Measurements from ENCODE around the gene ZMYND15. TPM values are rescaled to one million over a fixed set of nuclear protein-coding genes. Genes with fewer than 3 reads are reported as not detected.
"Not testable (repeated sequence)": the region's sequence is repeated elsewhere in the genome, so short reads cannot be mapped to it uniquely, and the experiment has no call there.

ZMYND15 gene
- total RNA-seq, 1 donor: 0.18 TPM

DNA sequence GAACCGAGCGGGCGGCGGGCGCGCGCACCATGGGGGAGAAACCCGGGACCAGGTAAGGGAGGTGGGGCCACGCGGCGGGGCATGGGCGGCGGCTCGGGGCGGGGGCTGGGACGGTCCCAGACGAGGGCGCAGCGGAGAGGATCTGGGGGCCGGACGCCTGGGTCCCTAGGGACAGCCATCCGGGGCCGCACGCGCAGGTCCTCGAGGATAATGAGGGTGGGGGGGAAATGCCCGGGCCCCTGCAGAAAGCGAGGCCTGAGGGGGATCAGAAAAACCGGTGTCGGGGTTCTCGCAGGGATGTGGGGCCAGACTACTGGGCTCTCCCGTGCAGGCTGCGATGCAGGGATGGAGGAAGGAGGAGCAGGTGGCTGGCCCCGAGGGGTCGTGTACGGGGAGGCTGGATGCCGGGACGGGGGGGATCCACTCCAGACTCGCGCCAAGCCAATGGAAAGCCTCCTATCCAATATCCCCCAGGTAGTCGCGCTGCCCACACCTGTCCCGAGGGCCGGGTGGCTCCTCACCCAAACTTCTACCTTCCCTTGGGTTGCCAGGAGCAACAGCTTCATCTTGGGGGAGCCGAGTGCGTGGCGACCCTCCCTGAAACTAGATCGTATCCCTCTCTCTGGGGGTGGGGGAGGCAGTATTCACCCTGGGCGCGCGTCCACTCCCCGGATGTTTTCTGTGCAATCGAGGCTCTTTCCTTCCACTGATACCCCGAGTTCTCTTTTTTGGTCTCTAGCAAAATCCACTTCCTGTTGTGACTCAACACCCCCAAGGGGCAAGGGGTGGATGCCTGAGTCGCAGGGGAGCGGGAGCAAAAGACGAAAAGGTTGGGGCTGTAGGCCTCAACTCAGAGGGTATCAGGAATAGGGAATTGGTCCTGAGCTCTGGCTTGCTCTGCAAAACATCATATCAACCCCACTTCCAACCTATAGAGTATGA, 28.7 kb upstream of the ZMYND15 start:
- peak overlapping the region; percentile 70 for H3K4me3 ChIP-seq (ENCODE audit: low read depth, low read length)
- TF ChIP-seq, protein P1, sequence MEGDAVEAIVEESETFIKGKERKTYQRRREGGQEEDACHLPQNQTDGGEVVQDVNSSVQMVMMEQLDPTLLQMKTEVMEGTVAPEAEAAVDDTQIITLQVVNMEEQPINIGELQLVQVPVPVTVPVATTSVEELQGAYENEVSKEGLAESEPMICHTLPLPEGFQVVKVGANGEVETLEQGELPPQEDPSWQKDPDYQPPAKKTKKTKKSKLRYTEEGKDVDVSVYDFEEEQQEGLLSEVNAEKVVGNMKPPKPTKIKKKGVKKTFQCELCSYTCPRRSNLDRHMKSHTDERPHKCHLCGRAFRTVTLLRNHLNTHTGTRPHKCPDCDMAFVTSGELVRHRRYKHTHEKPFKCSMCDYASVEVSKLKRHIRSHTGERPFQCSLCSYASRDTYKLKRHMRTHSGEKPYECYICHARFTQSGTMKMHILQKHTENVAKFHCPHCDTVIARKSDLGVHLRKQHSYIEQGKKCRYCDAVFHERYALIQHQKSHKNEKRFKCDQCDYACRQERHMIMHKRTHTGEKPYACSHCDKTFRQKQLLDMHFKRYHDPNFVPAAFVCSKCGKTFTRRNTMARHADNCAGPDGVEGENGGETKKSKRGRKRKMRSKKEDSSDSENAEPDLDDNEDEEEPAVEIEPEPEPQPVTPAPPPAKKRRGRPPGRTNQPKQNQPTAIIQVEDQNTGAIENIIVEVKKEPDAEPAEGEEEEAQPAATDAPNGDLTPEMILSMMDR (IDR thresholded peaks at IDR 0.05; ENCODE audit: insufficient read depth, low read length): no peak
- DNase-seq (ENCODE audit: low read depth): no peak

DNA sequence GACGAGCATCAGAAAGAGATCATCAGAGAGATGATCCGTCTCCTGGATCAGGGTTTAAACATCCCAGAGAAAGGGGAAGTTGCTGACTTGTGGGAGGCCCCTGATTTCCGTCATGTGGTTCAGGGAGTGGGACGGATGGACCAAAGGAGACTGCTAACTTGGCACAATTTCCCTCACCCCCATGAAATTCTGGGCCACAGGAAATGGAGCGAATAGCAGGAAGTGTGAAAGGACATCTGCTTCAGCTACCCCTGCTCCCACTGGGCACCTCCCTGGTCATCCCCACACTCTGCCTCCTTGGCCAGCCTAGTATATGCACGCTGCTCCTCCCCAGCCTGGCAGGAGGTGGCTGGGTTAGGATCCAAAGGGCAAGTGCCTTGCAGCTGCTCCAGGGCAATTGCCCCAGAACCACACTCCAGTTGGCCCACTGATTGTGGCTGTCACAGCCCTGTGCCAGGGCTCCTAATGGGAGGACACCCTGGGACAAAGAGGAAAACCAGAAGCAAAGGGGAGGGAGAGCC, 27.9 kb upstream of the ZMYND15 start:
- H3K4me3 ChIP-seq (ENCODE audit: low read depth, low read length): no peak overlapping the region
- TF ChIP-seq, protein P1 (IDR thresholded peaks at IDR 0.05; ENCODE audit: insufficient read depth, low read length): no peak
- no peak for DNase-seq (ENCODE audit: low read depth)

DNA sequence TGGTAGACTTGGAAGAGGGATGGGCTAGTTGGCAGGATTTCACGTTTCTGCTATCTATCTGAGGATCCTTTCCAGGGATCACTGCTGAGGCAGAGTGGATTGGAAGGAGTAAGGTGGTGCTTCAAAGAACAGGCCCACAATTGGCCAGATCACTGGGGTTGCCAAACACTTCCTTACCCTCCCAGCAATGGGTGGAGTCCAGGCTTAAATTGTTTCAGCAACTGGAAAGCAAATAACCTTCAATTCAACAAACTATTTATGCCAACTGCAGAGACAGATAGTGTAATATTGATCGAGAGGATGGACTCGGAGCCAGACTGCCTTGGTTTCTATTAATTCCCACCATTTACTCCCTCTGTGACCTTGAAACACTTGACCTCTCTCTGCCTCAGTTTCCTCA, 27.1 kb upstream of the ZMYND15 start:
- TF ChIP-seq, protein P1 (IDR thresholded peaks at IDR 0.05; ENCODE audit: insufficient read depth, low read length): no peak
- H3K4me3 ChIP-seq (ENCODE audit: low read depth, low read length): no peak overlapping the region
- DNase-seq (ENCODE audit: low read depth): no peak

- not testable (repeated sequence) for DNase-seq (ENCODE audit: low read depth); H3K4me3 ChIP-seq (ENCODE audit: low read depth, low read length)
Measured at GRCh38 chr17:4714340-4715062, 25.1 kb upstream of the ZMYND15 start.

DNA sequence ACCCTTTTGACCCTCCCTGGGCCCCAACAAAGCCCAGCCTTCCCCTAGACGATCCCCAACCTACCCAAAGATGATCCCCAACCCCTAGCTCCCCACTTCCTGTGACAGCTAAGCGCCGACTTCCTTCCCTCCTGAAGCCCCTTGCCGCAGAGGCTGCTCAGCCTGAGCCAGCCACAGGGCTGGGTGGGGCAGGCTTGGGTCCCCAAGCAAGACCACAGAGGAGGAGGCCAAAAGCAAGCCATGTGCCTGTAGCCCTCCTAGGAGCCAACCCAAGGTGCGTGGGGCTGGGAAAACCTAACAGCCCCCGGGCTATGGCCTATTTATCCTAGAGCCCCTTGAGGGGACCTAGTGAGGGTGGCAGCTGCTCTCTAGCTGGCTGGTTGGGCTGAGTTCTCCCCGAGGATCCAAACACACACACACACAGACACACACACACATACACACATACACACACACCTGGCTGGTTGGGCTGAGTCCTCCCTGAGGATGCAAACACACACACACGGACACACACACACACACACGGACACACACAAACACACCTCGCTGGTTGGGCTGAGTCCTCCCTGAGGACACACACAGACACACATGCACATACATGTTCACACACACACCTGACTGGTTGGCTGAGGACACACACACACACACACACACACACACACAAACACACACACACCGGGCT, 24.4 kb upstream of the ZMYND15 start:
- no peak for DNase-seq (ENCODE audit: low read depth)
- TF ChIP-seq, protein P1 (IDR thresholded peaks at IDR 0.05; ENCODE audit: insufficient read depth, low read length): no peak
- no peak overlapping the region for H3K4me3 ChIP-seq (ENCODE audit: low read depth, low read length)

DNA sequence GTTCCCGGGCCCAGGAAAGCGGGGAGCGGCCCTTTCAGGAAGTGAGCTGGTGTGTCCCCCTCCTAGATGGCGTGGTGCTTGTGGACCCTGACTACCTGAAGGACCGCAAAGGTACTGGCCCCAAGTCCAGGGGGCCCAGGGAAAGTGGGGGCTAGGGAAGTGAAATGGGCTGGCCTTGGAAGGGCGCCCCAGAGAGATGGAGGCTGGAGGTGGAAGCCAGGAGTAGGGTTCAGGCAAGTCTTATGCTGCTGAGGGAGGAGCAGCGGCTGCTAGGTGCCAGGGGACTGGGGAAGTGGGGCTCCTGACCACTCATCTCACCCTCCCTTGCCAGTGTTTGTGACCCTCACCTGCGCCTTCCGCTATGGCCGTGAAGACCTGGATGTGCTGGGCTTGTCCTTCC, 23.6 kb upstream of the ZMYND15 start:
- H3K4me3 ChIP-seq (ENCODE audit: low read depth, low read length): no peak overlapping the region
- TF ChIP-seq, protein P1 (IDR thresholded peaks at IDR 0.05; ENCODE audit: insufficient read depth, low read length): no peak
- no peak for DNase-seq (ENCODE audit: low read depth)

Data from fibroblast of the aortic adventitia (primary cell).